ENCODE data around the gene TMEM43.

Gene TMEM43

GRCh38 chr3:14135581-14135980, 10.7 kb downstream of the TMEM43 start:
- DNase-seq (ENCODE audit: insufficient read length, low spot score) (no peak), FAIRE-seq (no peak)

- DNase-seq (ENCODE audit: insufficient read length, low spot score) (no peak), FAIRE-seq (no peak)
Observed at GRCh38 chr3:14137004-14137403, 12.2 kb downstream of the TMEM43 start.

GRCh38 chr3:14137445-14137844, 12.6 kb downstream of the TMEM43 start:
- FAIRE-seq: no peak
- DNase-seq (ENCODE audit: insufficient read length, low spot score): no peak

GRCh38 chr3:14138109-14138877, 13.4 kb downstream of the TMEM43 start:
- DNase-seq (ENCODE audit: insufficient read length, low spot score) (no peak), FAIRE-seq (no peak)

- no peak for DNase-seq (ENCODE audit: insufficient read length, low spot score)
- no peak for FAIRE-seq
Observed at GRCh38 chr3:14138878-14139655, 14.2 kb downstream of the TMEM43 start.

- FAIRE-seq: no peak
- no peak for DNase-seq (ENCODE audit: insufficient read length, low spot score)
Observed at GRCh38 chr3:14139771-14140170, 14.9 kb downstream of the TMEM43 start.

- FAIRE-seq (no peak), DNase-seq (ENCODE audit: insufficient read length, low spot score) (no peak)
Observed at GRCh38 chr3:14140668-14141067, 15.8 kb downstream of the TMEM43 start.

GRCh38 chr3:14141144-14141543, 16.3 kb downstream of the TMEM43 start:
- no peak for DNase-seq (ENCODE audit: insufficient read length, low spot score)

GRCh38 chr3:14141602-14142341, 16.9 kb downstream of the TMEM43 start:
- FAIRE-seq (no peak), DNase-seq (ENCODE audit: insufficient read length, low spot score) (no peak)

More at GRCh38 chr3:14141144-14141543, 16.3 kb downstream of the TMEM43 start:
- FAIRE-seq: no peak

GRCh38 chr3:14142567-14143270, 17.9 kb downstream of the TMEM43 start:
- DNase-seq (ENCODE audit: insufficient read length, low spot score) (no peak), FAIRE-seq (no peak)

GRCh38 chr3:14143271-14144225, 18.7 kb downstream of the TMEM43 start:
- DNase-seq (ENCODE audit: insufficient read length, low spot score) (no peak), FAIRE-seq (no peak)

- peak; percentile 86 for DNase-seq (ENCODE audit: insufficient read length, low spot score)
- peak; percentile 86 for FAIRE-seq
Observed at GRCh38 chr3:14144423-14145075, 19.7 kb downstream of the TMEM43 start.

- no peak for DNase-seq (ENCODE audit: insufficient read length, low spot score)
- FAIRE-seq: no peak
Observed at GRCh38 chr3:14145236-14145635, 20.4 kb downstream of the TMEM43 start.

GRCh38 chr3:14145670-14146380, 21.0 kb downstream of the TMEM43 start:
- FAIRE-seq (no peak), DNase-seq (ENCODE audit: insufficient read length, low spot score) (no peak)

GRCh38 chr3:14146381-14147065, 21.7 kb downstream of the TMEM43 start:
- DNase-seq (ENCODE audit: insufficient read length, low spot score) (no peak), FAIRE-seq (no peak)

- DNase-seq (ENCODE audit: insufficient read length, low spot score) (no peak), FAIRE-seq (no peak)
Observed at GRCh38 chr3:14147066-14147435, 22.2 kb downstream of the TMEM43 start.

- DNase-seq (ENCODE audit: insufficient read length, low spot score): no peak
- FAIRE-seq: no peak
Observed at GRCh38 chr3:14147617-14148016, 22.8 kb downstream of the TMEM43 start.

Data from GM19239 (cell line).